GM23338 (cell line): Measurements from ENCODE around the gene WNK2. TPM values are rescaled to one million over a fixed set of nuclear protein-coding genes. Genes with fewer than 3 reads are reported as not detected.

Source experiments
- ATAC-seq: fragments of 200-7000 bp; cut with Tn5 transposase; 3 replicates; pipeline ENCODE4 v1.9.1; 2020
- DNase-seq: peaks from one replicate; pipeline ENCODE4 v3.0.0-alpha.2; 2015; ENCODE audit warnings: low spot score
- H2AFZ ChIP-seq: fragments of 200-600 bp; sonication (generic); 2 replicates; pipeline ENCODE4 v1.8.0; 2016; ENCODE audit warnings: antibody characterized with exemption, mild to moderate bottlenecking, moderate library complexity
- H3F3A ChIP-seq: fragments of 200-600 bp; sonication (generic); replicated peaks from 2 replicates; pipeline ENCODE4 v1.8.0; 2017; ENCODE audit warnings: antibody characterized with exemption, mixed run types, low read depth
- H3K27ac ChIP-seq: fragments of 200-600 bp; sonication (generic); 2 replicates; pipeline ENCODE4 v1.6.1; 2016; ENCODE audit warnings: low read depth
- H3K27me3 ChIP-seq: fragments of 200-600 bp; sonication (generic); 2 replicates; pipeline ENCODE4 v1.8.0; 2016; ENCODE audit warnings: mild to moderate bottlenecking, mixed run types, moderate library complexity; ENCODE audit not compliant: insufficient read depth
- H3K36me3 ChIP-seq: fragments of 200-600 bp; sonication (generic); 2 replicates; pipeline ENCODE4 v1.8.0; 2016; ENCODE audit warnings: mild to moderate bottlenecking; ENCODE audit not compliant: insufficient read depth
- H3K4me1 ChIP-seq: fragments of 200-600 bp; sonication (generic); 2 replicates; pipeline ENCODE4 v1.8.0; 2016; ENCODE audit warnings: mild to moderate bottlenecking, moderate library complexity; ENCODE audit not compliant: insufficient read depth
- H3K4me2 ChIP-seq: fragments of 200-600 bp; sonication (generic); 2 replicates; pipeline ENCODE4 v1.7.1; 2017; ENCODE audit warnings: mixed run types
- H3K4me3 ChIP-seq: fragments of 200-600 bp; sonication (generic); 2 replicates; pipeline ENCODE4 v1.6.1; 2016; ENCODE audit warnings: mixed run types
- H3K79me2 ChIP-seq: fragments of 200-600 bp; sonication (generic); replicated peaks from 2 replicates; pipeline ENCODE4 v1.8.0; 2017; ENCODE audit warnings: mild to moderate bottlenecking; ENCODE audit not compliant: insufficient read depth
- H3K9me2 ChIP-seq: fragments of 200-600 bp; sonication (generic); 2 replicates; pipeline ENCODE4 v1.8.0; 2017; ENCODE audit not compliant: insufficient read depth
- H4K20me1 ChIP-seq: fragments of 200-600 bp; sonication (generic); replicated peaks from 2 replicates; pipeline ENCODE4 v1.8.0; 2017; ENCODE audit warnings: mild to moderate bottlenecking; ENCODE audit not compliant: insufficient read depth
- H3K27ac Mint-ChIP-seq: 2 replicates; pipeline ENCODE4 v1.8.0; 2020; ENCODE audit warnings: inconsistent platforms, mild to moderate bottlenecking, moderate library complexity, mixed read lengths
- H3K27me3 Mint-ChIP-seq: 3 replicates; pipeline ENCODE4 v1.8.0; 2022; ENCODE audit warnings: low read depth, mild to moderate bottlenecking, moderate library complexity, mixed read lengths, inconsistent platforms; ENCODE audit not compliant: insufficient read depth, poor library complexity
- H3K36me3 Mint-ChIP-seq: 3 replicates; pipeline ENCODE4 v1.8.0; 2021; ENCODE audit warnings: low read depth, mild to moderate bottlenecking, inconsistent platforms, moderate library complexity, mixed read lengths
- H3K4me1 Mint-ChIP-seq: 3 replicates; pipeline ENCODE4 v1.8.0; 2020; ENCODE audit warnings: mild to moderate bottlenecking, inconsistent platforms, mixed read lengths
- H3K4me3 Mint-ChIP-seq: 3 replicates; pipeline ENCODE4 v1.8.0; 2021; ENCODE audit warnings: moderate library complexity, mild to moderate bottlenecking, inconsistent platforms, mixed read lengths
- H3K9me3 Mint-ChIP-seq: 3 replicates; pipeline ENCODE4 v1.8.0; 2020; ENCODE audit warnings: moderate library complexity, mild to moderate bottlenecking, inconsistent platforms, mixed read lengths
- CREB1 ChIP-seq: fragments of 250-450 bp; sonication (Bioruptor Pico); IDR thresholded peaks from 2 replicates; pipeline ENCODE4 v1.5.0; 2020; ENCODE audit warnings: low read depth, mild to moderate bottlenecking, moderate library complexity
- ETS1 ChIP-seq: IDR thresholded peaks from 2 replicates; pipeline ENCODE4 v1.6.1; 2016; ENCODE audit warnings: antibody characterized with exemption
- EZH2 ChIP-seq: fragments of 200-600 bp; sonication (generic); IDR thresholded peaks from one replicate; pipeline ENCODE4 v1.8.0; 2017; ENCODE audit warnings: antibody characterized with exemption, mild to moderate bottlenecking, low read depth; ENCODE audit not compliant: unreplicated experiment
- EZH2phosphoT487 ChIP-seq: fragments of 200-600 bp; sonication (generic); IDR thresholded peaks from one replicate; pipeline ENCODE4 v1.8.1; 2018; ENCODE audit warnings: antibody characterized with exemption; ENCODE audit not compliant: unreplicated experiment
- JUNB ChIP-seq: IDR thresholded peaks from one replicate; pipeline ENCODE4 v1.6.1; 2016; ENCODE audit warnings: antibody characterized with exemption; ENCODE audit not compliant: unreplicated experiment
- NANOG ChIP-seq: IDR thresholded peaks from 2 replicates; pipeline ENCODE4 v1.6.1; 2016; ENCODE audit warnings: antibody characterized with exemption, borderline replicate concordance
- POLR2AphosphoS5 ChIP-seq: IDR thresholded peaks from 2 replicates; pipeline ENCODE4 v1.6.1; 2016; ENCODE audit warnings: antibody characterized with exemption, low read depth
- STAT1 ChIP-seq: IDR thresholded peaks from one replicate; pipeline ENCODE4 v1.6.1; 2016; ENCODE audit warnings: antibody characterized with exemption; ENCODE audit not compliant: unreplicated experiment
- ZNF114 ChIP-seq: fragments of 250-450 bp; sonication (Bioruptor Pico); IDR thresholded peaks from 2 replicates; pipeline ENCODE4 v1.5.0; 2020; ENCODE audit warnings: mild to moderate bottlenecking, moderate library complexity
- ZNF331 ChIP-seq: fragments of 250-450 bp; sonication (Bioruptor Pico); IDR thresholded peaks from 2 replicates; pipeline ENCODE4 v1.5.0; 2020; ENCODE audit warnings: low read depth, mild to moderate bottlenecking, moderate library complexity
- ZNF462 ChIP-seq: fragments of 250-450 bp; sonication (Bioruptor Pico); IDR thresholded peaks from 2 replicates; pipeline ENCODE4 v1.5.0; 2020; ENCODE audit warnings: mild to moderate bottlenecking, moderate library complexity
- polyA plus RNA-seq: library from polyadenylated mRNA; unstranded; fragments of >200 nt; fragmentation: Nextera tagmentation; extraction: Ambion mirVana; gene quantifications from 2 replicates; pipeline ENCODE4 v1.2.1, GENCODE V29; 2016
- total RNA-seq: library from RNA; depleted of rRNA; stranded (reverse); fragments of >200 nt; shearing (Covaris generic); gene quantifications from 2 replicates; pipeline ENCODE4 v1.2.3, GENCODE V29; 2014

The WNK2 gene
- total and polyA plus RNA-seq, 2 experiments from 2014 or later = 56.4 to 102 TPM

- peaks cover 24% of the 10 kb centered on the region for H3K4me1 Mint-ChIP-seq
- Histone ChIP-seq H2AFZ (no peak overlapping the region), H3K79me2 (peaks cover 35% of the 10 kb centered on the region; the same call in 1 of the 2 replicates), H3K4me3 (no peak overlapping the region), H3K9me2 (no peaks in the 10 kb centered on the region), H3K27me3 (no peaks in the 10 kb centered on the region), H3K4me2 (no peak overlapping the region), H3K36me3 (no peaks in the 10 kb centered on the region; the same call in 1 of the 2 replicates), H3K27ac (no peak overlapping the region), H4K20me1 (peaks cover 7% of the 10 kb centered on the region), H3K4me1 (0 out of 2 replicates have a peak, but pooled peaks cover 4% of the 10 kb centered on the region), H3F3A (no peaks in the 10 kb centered on the region)
- H3K27me3 Mint-ChIP-seq = peaks cover 11% of the 10 kb centered on the region
- no peak for TF ChIP-seq ETS1
- TF ChIP-seq EZH2phosphoT487 = no peak
- no peak for TF ChIP-seq CREB1
- TF ChIP-seq ZNF114 (CRISPR knock-in tag) = no peak
- no peak for TF ChIP-seq NANOG
- no peak for TF ChIP-seq ZNF462 (CRISPR knock-in tag)
- no peak for TF ChIP-seq POLR2AphosphoS5
- TF ChIP-seq EZH2 = no peak
- no peak for TF ChIP-seq STAT1
- TF ChIP-seq JUNB = no peak
- TF ChIP-seq ZNF331 (CRISPR knock-in tag) = no peak
- DNase-seq (no peak), ATAC-seq (no peak)
- no peaks in the 10 kb centered on the region; the same call in 2 of the 3 replicates for H3K9me3 Mint-ChIP-seq
- H3K27ac Mint-ChIP-seq = no peak overlapping the region; the same call in 1 of the 2 replicates
- H3K4me3 Mint-ChIP-seq = no peak overlapping the region
- H3K36me3 Mint-ChIP-seq = no peaks in the 10 kb centered on the region; the same call in 2 of the 3 replicates
Observed at GRCh38 chr9:93228453-93228852, 44.5 kb downstream of the WNK2 start.
